Activated T-helper 17 cell treated with anti-CD3 and anti-CD28 coated beads, Interleukin-2, amount 50 U/mL, for 72 hours (primary cell): ENCODE measurements around the gene ABHD10. TPM values are rescaled to one million over a fixed set of nuclear protein-coding genes. Genes with fewer than 3 reads are reported as not detected.

Experiments
- ATAC-seq: fragments of 150-1000 bp; cut with Tn5 transposase; replicated peaks from 2 replicates; pipeline ENCODE4 v1.10.0; 2021; ENCODE audit warnings: mild to moderate bottlenecking, moderate library complexity
- H3K27ac Mint-ChIP-seq: one replicate; pipeline ENCODE4 v1.8.0; 2022; ENCODE audit warnings: mixed read lengths
- H3K27me3 Mint-ChIP-seq: one replicate; pipeline ENCODE4 v1.8.0; 2022; ENCODE audit warnings: mixed read lengths
- H3K36me3 Mint-ChIP-seq: one replicate; pipeline ENCODE4 v1.8.0; 2022; ENCODE audit warnings: low read depth, mild to moderate bottlenecking, mixed read lengths
- H3K4me1 Mint-ChIP-seq: one replicate; pipeline ENCODE4 v1.8.0; 2022; ENCODE audit warnings: mixed read lengths
- H3K4me3 Mint-ChIP-seq: one replicate; pipeline ENCODE4 v1.8.0; 2022; ENCODE audit warnings: mild to moderate bottlenecking, mixed read lengths
- H3K9me3 Mint-ChIP-seq: one replicate; pipeline ENCODE4 v1.8.0; 2022; ENCODE audit warnings: mixed read lengths
- total RNA-seq, 2 donors: library from RNA; stranded (reverse); gene quantifications; one replicate each; pipeline ENCODE4 v1.2.3, GENCODE V29; 2022

The ABHD10 gene
- total RNA-seq, 2 donors from 2014 or later: 63.3 to 84.9 TPM

DNA sequence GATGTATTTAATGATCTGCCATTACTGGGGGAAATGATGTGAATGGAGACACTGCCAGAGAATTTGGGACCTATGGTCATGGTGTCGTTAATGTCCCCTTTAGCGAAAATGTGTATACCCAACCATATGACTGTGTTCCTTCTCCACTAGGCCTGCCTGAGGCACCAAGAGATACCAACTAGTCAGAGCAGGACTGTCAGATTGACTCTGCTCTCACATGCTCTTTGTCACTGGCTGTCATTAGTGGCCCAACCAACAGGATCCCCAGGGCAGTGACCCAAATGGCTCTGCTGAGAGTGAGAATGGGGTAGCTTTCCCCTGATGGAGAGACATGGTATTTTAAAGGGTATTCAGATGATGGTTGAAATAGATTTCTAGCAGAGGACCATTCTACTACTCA, 22.7 kb downstream of the ABHD10 start:
- no peaks in the 10 kb centered on the region for H3K9me3 Mint-ChIP-seq
- peaks cover 48% of the 10 kb centered on the region for H3K4me1 Mint-ChIP-seq
- no peaks in the 10 kb centered on the region for H3K36me3 Mint-ChIP-seq
- peak overlapping the region; percentile 79 for H3K4me3 Mint-ChIP-seq
- H3K27me3 Mint-ChIP-seq: no peaks in the 10 kb centered on the region
- no peak overlapping the region for H3K27ac Mint-ChIP-seq
- peak; percentile 55 for ATAC-seq

GRCh38 chr3:112002096-112002971, 23.5 kb downstream of the ABHD10 start:
- peak overlapping the region; percentile 79 for H3K4me3 Mint-ChIP-seq
- ATAC-seq: peak; percentile 89
- H3K27ac Mint-ChIP-seq: peak overlapping the region; percentile 93
- no peaks in the 10 kb centered on the region for H3K9me3 Mint-ChIP-seq
- no peaks in the 10 kb centered on the region for H3K27me3 Mint-ChIP-seq
- peaks cover 48% of the 10 kb centered on the region for H3K4me1 Mint-ChIP-seq
- H3K36me3 Mint-ChIP-seq: no peaks in the 10 kb centered on the region

DNA sequence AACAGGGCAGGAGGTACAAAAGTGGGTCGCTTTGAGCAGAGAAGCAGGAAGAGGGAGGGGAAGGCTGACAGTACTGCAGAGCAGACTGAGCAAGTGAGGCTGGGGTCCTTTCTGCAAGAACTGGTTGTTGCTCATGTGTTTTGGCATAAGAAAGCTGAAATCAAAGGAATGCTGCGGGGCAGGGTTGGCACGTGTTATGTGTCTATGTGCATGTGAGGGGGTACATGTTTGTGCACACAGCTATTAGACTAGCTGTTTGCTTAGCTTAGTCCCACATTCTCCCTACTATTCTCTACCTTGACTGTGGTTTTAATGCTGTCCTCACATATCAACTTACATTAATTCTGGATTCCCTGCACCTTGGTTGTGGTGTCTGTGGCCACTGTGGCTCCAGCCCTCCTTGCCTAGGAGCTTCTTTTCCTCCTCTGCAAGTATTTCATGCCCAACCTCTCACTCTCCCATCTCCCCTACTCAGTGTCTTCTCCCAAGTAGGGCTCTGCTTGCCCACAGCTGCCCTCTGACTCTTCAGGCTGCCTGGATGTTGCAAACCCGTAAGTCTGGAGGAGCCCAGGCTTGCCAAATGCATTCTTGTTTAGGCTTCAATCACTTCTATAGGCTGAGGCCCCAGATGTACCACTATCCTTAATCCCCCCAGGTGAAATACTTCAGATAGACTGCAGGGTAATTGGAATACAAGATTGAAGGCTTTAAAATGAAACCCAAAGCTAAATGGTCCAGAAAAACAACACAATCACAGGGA, 24.7 kb downstream of the ABHD10 start:
- peak overlapping the region; percentile 93 for H3K27ac Mint-ChIP-seq
- H3K9me3 Mint-ChIP-seq: no peaks in the 10 kb centered on the region
- no peak for ATAC-seq
- peaks cover 48% of the 10 kb centered on the region for H3K4me1 Mint-ChIP-seq
- no peaks in the 10 kb centered on the region for H3K36me3 Mint-ChIP-seq
- peak overlapping the region; percentile 79 for H3K4me3 Mint-ChIP-seq
- no peaks in the 10 kb centered on the region for H3K27me3 Mint-ChIP-seq

- no peaks in the 10 kb centered on the region for H3K9me3 Mint-ChIP-seq
- H3K27me3 Mint-ChIP-seq: no peaks in the 10 kb centered on the region
- H3K27ac Mint-ChIP-seq: peak overlapping the region; percentile 39
- H3K4me3 Mint-ChIP-seq: peak overlapping the region; percentile 79
- peaks cover 48% of the 10 kb centered on the region for H3K4me1 Mint-ChIP-seq
- no peaks in the 10 kb centered on the region for H3K36me3 Mint-ChIP-seq
- ATAC-seq: no peak
These were observed 25.4 kb downstream of the ABHD10 start for GRCh38 chr3:112004187-112004586.

- Mint-ChIP-seq H3K4me3 (peak overlapping the region; percentile 79), H3K27ac (peak overlapping the region; percentile 39), H3K4me1 (peaks cover 48% of the 10 kb centered on the region), H3K27me3 (no peaks in the 10 kb centered on the region), H3K36me3 (no peaks in the 10 kb centered on the region), H3K9me3 (no peaks in the 10 kb centered on the region)
- ATAC-seq: no peak
These were observed 25.8 kb downstream of the ABHD10 start for GRCh38 chr3:112004669-112005068.

GRCh38 chr3:112005091-112005672, 26.4 kb downstream of the ABHD10 start:
- Mint-ChIP-seq H3K27me3 (no peaks in the 10 kb centered on the region), H3K27ac (peak overlapping the region; percentile 39), H3K9me3 (no peaks in the 10 kb centered on the region), H3K36me3 (no peaks in the 10 kb centered on the region), H3K4me3 (peak overlapping the region; percentile 79), H3K4me1 (peaks cover 48% of the 10 kb centered on the region)
- ATAC-seq: peak; percentile 33

DNA sequence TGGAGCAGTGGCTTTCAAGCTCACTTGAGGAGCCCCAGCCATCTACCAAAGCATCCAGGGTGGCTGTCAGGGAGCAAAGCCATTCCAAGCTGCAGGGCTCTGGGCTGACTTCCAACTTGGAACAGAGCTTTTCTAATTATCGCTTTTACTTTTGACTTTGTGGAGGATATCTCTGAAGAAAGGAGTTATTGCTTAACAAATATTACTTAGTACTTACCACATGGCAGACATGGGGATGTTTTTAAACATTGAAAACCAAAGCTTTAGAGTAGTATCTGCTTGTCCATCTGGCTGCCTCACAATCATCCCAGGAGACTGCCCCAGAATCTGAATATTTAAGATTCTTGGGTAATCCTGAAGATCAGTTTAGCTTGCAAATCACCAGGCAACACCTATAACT, 28.8 kb downstream of the ABHD10 start:
- no peaks in the 10 kb centered on the region for H3K36me3 Mint-ChIP-seq
- no peaks in the 10 kb centered on the region for H3K27me3 Mint-ChIP-seq
- H3K4me3 Mint-ChIP-seq: no peak overlapping the region
- no peak for ATAC-seq
- no peaks in the 10 kb centered on the region for H3K9me3 Mint-ChIP-seq
- no peak overlapping the region for H3K27ac Mint-ChIP-seq
- H3K4me1 Mint-ChIP-seq: peaks cover 30% of the 10 kb centered on the region

- Mint-ChIP-seq H3K4me1 (peaks cover 20% of the 10 kb centered on the region), H3K36me3 (no peaks in the 10 kb centered on the region), H3K27me3 (no peaks in the 10 kb centered on the region), H3K9me3 (no peaks in the 10 kb centered on the region), H3K4me3 (no peak overlapping the region), H3K27ac (no peak overlapping the region)
- no peak for ATAC-seq
These were observed 30.8 kb downstream of the ABHD10 start for GRCh38 chr3:112009670-112010069.

DNA sequence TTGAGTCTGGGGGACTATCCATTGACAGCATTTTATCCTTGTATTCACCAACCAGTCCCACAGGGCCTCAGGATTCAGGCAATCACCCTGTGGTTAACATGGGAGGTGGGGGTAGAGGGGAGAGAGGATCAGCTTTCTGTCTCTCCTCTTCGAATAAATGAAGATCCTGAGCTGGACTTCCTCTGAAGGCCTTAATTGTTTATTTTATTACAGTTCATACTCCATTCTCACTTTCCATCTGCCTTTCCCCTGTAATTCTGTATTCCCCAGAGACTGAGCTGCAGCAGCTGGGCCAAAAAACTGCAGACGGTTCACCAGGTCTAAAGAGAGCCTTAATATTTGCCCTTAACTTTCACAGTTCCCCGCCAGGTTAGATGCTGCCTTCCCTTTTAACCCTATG, 31.8 kb downstream of the ABHD10 start:
- H3K4me3 Mint-ChIP-seq: no peak overlapping the region
- no peaks in the 10 kb centered on the region for H3K27me3 Mint-ChIP-seq
- no peak overlapping the region for H3K27ac Mint-ChIP-seq
- no peaks in the 10 kb centered on the region for H3K9me3 Mint-ChIP-seq
- no peaks in the 10 kb centered on the region for H3K36me3 Mint-ChIP-seq
- ATAC-seq: no peak
- peaks cover 11% of the 10 kb centered on the region for H3K4me1 Mint-ChIP-seq

- Mint-ChIP-seq H3K36me3 (no peaks in the 10 kb centered on the region), H3K9me3 (no peaks in the 10 kb centered on the region), H3K27me3 (no peaks in the 10 kb centered on the region), H3K27ac (no peak overlapping the region), H3K4me3 (no peak overlapping the region), H3K4me1 (peaks cover 11% of the 10 kb centered on the region)
- no peak for ATAC-seq
These were observed 32.6 kb downstream of the ABHD10 start for GRCh38 chr3:112011376-112011940.

DNA sequence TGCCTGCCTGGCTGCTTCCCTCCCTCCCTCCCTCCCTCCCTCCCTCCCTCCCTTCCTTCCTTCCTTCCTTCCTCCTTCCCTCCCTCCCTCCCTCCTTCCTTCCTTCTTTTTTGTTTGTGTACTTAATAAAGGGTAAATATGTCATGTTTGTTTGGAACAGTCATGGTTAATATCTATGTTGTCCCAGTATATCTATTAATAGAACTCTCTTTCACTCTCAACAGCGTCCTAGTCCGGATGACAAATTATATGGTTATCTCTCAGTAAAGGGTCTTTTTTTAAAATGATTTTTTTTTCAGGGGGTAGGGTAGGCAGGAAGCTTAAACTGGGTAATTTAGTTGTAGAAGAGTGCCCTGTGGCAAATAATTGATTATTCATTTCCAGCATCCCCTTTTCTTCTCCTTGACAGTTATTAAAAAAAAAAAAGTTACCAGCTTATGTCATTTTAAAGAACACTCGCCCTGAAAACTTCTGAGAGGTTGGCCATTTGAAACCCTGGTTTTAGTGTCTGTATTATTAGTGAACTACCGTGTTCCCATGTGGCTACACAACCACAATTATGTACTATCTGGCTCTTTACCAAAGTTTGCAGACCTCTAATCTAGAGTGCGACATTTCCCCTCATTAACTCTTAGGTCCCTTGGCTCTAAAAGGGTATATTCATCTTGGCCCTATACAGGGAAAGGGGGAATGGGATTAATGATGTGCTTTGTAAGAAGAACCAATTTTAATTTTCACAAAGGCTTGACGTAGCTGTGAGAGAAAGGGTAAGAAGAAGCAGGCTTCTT, 33.6 kb downstream of the ABHD10 start:
- Mint-ChIP-seq H3K36me3 (no peaks in the 10 kb centered on the region), H3K4me1 (peaks cover 11% of the 10 kb centered on the region), H3K27me3 (no peaks in the 10 kb centered on the region), H3K27ac (peak overlapping the region; percentile 27), H3K9me3 (no peaks in the 10 kb centered on the region), H3K4me3 (peak overlapping the region; percentile 55)
- no peak for ATAC-seq

- peak overlapping the region; percentile 27 for H3K27ac Mint-ChIP-seq
- ATAC-seq: peak; percentile 95
- no peaks in the 10 kb centered on the region for H3K36me3 Mint-ChIP-seq
- H3K4me1 Mint-ChIP-seq: peaks cover 11% of the 10 kb centered on the region
- no peaks in the 10 kb centered on the region for H3K9me3 Mint-ChIP-seq
- no peaks in the 10 kb centered on the region for H3K27me3 Mint-ChIP-seq
- peak overlapping the region; percentile 55 for H3K4me3 Mint-ChIP-seq
These were observed 34.4 kb downstream of the ABHD10 start for GRCh38 chr3:112013058-112013783.

DNA sequence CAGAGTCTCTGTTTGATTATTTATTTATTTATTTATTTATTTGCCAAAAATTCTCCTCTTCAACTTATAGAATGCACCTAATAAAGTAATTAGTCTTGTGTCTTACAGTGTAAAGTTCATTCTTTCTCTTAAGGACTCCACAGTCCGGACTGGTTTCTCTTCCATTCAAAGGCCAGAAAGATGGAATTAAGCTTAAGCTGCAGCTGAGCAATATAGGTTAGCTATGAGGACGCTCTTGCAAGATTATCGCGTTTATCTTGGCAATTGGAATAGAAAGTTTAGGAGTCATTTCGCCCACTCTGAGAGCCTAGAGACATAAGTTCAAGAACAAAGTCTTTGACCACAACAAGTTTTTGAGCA, 34.9 kb downstream of the ABHD10 start:
- Mint-ChIP-seq H3K27me3 (no peaks in the 10 kb centered on the region), H3K9me3 (no peaks in the 10 kb centered on the region), H3K4me1 (peaks cover 11% of the 10 kb centered on the region), H3K27ac (no peak overlapping the region), H3K36me3 (no peaks in the 10 kb centered on the region), H3K4me3 (peak overlapping the region; percentile 55)
- ATAC-seq: peak; percentile 16
